ENCODE results near the gene SMOC2.

Gene SMOC2

GRCh38 chr6:168415098-168415992, 25.6 kb upstream of the SMOC2 start:
- no peak for DNase-seq (ENCODE audit: low read depth in 2 of 2)

GRCh38 chr6:168415993-168416530, 24.9 kb upstream of the SMOC2 start:
- no peak for DNase-seq (ENCODE audit: low read depth in 2 of 2)

GRCh38 chr6:168416531-168416930, 24.5 kb upstream of the SMOC2 start:
- DNase-seq (ENCODE audit: low read depth in 2 of 2) = no peak

GRCh38 chr6:168417191-168417590, 23.8 kb upstream of the SMOC2 start:
- DNase-seq (ENCODE audit: low read depth in 2 of 2) = no peak

GRCh38 chr6:168417679-168418557, 23.1 kb upstream of the SMOC2 start:
- DNase-seq (ENCODE audit: low read depth in 2 of 2) = no peak

- no peak for DNase-seq (ENCODE audit: low read depth in 2 of 2)
Measured at GRCh38 chr6:168418711-168419121, 22.3 kb upstream of the SMOC2 start.

GRCh38 chr6:168419569-168419968, 21.4 kb upstream of the SMOC2 start:
- DNase-seq (ENCODE audit: low read depth in 2 of 2) = no peak

- DNase-seq (ENCODE audit: low read depth in 2 of 2) = no peak
Measured at GRCh38 chr6:168420084-168420483, 20.9 kb upstream of the SMOC2 start.

GRCh38 chr6:168420706-168421105, 20.3 kb upstream of the SMOC2 start:
- no peak for DNase-seq (ENCODE audit: low read depth in 2 of 2)

- no peak for DNase-seq (ENCODE audit: low read depth in 2 of 2)
Measured at GRCh38 chr6:168427184-168427583, 13.8 kb upstream of the SMOC2 start.

GRCh38 chr6:168428052-168428826, 12.7 kb upstream of the SMOC2 start:
- DNase-seq (ENCODE audit: low read depth in 2 of 2) = no peak

- no peak for DNase-seq (ENCODE audit: low read depth in 2 of 2)
Measured at GRCh38 chr6:168428863-168429262, 12.1 kb upstream of the SMOC2 start.

- DNase-seq (ENCODE audit: low read depth in 2 of 2) = no peak
Measured at GRCh38 chr6:168432196-168432595, 8.8 kb upstream of the SMOC2 start.

GRCh38 chr6:168433898-168434297, 7.1 kb upstream of the SMOC2 start:
- no peak for DNase-seq (ENCODE audit: low read depth in 2 of 2)

GRCh38 chr6:168434505-168434904, 6.5 kb upstream of the SMOC2 start:
- DNase-seq (ENCODE audit: low read depth in 2 of 2) = no peak

- DNase-seq (ENCODE audit: low read depth in 2 of 2) = no peak
Measured at GRCh38 chr6:168437751-168438150, 3.2 kb upstream of the SMOC2 start.

GRCh38 chr6:168438783-168439520, 2.0 kb upstream of the SMOC2 start:
- no peak for DNase-seq (ENCODE audit: low read depth in 2 of 2)

GRCh38 chr6:168439794-168440450, 1.1 kb upstream of the SMOC2 start:
- no peak for DNase-seq (ENCODE audit: low read depth in 2 of 2)

- no peak for DNase-seq (ENCODE audit: low read depth in 2 of 2)
Measured at GRCh38 chr6:168441434-168442391, 729 bp downstream of the SMOC2 start.

Data from stimulated activated CD8-positive, alpha-beta memory T cell treated with anti-CD3 and anti-CD28 coated beads, Interleukin-2, amount 100 ng/mL, for 1 hour (primary cell).